HCT116 (cell line): ENCODE measurements around the gene SMIM5. TPM values are rescaled to one million over a fixed set of nuclear protein-coding genes. Genes with fewer than 3 reads are reported as not detected.

Source experiments
- ATAC-seq: fragments of 200-7000 bp; cut with Tn5 transposase; 2 replicates; pipeline ENCODE4 v1.9.1; 2020; ENCODE audit warnings: mild to moderate bottlenecking, moderate library complexity
- BruUV-seq: library from RNA; stranded (reverse); fragments of 400-500 nt; replicated peaks from 2 replicates; lab custom pipeline; 2021; lab: Mats Ljungman, UMichigan
- CTCF ChIA-PET: fragments of 300-600 bp; sonication (Branson Sonifier 250); formaldehyde crosslinking; loops from one replicate; lab custom pipeline; 2021; ENCODE audit warnings: antibody characterized with exemption; lab: Charles Lee
- POLR2A ChIA-PET: fragments of 300-600, 350-600 bp; sonication (Branson Sonifier 250); formaldehyde crosslinking; loops from one replicate; lab custom pipeline; 2021; ENCODE audit warnings: antibody characterized with exemption; lab: Charles Lee
- RAD21 ChIA-PET, 2 experiments: fragments of 300-600 bp; sonication (Branson Sonifier 250); formaldehyde crosslinking; loops; one replicate each; lab custom pipeline; 2023; ENCODE audit warnings: low total read pairs in 2 of 2; ENCODE audit not compliant: uncharacterized antibody in 2 of 2, unreplicated experiment in 2 of 2, low non-redundant PET in 1 of 2; lab: Charles Lee
- DNase-seq: peaks from one replicate; pipeline ENCODE4 v3.0.0-alpha.2; 2010; ENCODE audit warnings: low read depth, low spot score
- H2AFZ ChIP-seq: fragments of 200-600 bp; shearing (Covaris generic), sonication (generic); 2 replicates; pipeline ENCODE4 v1.6.1; 2017; ENCODE audit warnings: low read depth, mixed run types, mixed read lengths, antibody characterized with exemption, low read length; ENCODE audit not compliant: poor library complexity, severe bottlenecking
- H3K27ac ChIP-seq: 2 replicates; pipeline ENCODE4 v1.5.1; 2012; ENCODE audit warnings: low read depth, low read length
- H3K27me3 ChIP-seq: fragments of 200-600 bp; sonication (generic); 2 replicates; pipeline ENCODE4 v1.6.1; 2016; ENCODE audit warnings: mixed run types, low read length, mixed read lengths; ENCODE audit not compliant: insufficient read depth
- H3K36me3 ChIP-seq, 2 experiments: fragments of 200-500 bp in 1 of 2; fragments of 200-600 bp in 1 of 2; sonication (Bioruptor generic) in 1 of 2; sonication (generic) in 1 of 2; 2 replicates each; pipeline versions ENCODE4 v1.5.1 to v1.6.1; 2014 to 2016; ENCODE audit warnings: low read length in 2 of 2, inconsistent platforms in 1 of 2, mixed read lengths in 1 of 2, mixed run types in 1 of 2; ENCODE audit not compliant: insufficient read depth in 2 of 2, control insufficient read depth in 1 of 2
- H3K4me1 ChIP-seq, 2 experiments: fragments of 200-600 bp in 1 of 2; sonication (generic) in 1 of 2; 2 replicates each; pipeline versions ENCODE4 v1.5.1 to v1.6.1; 2012 to 2017; ENCODE audit warnings: low read length in 2 of 2, inconsistent platforms in 1 of 2, mild to moderate bottlenecking in 1 of 2, mixed read lengths in 1 of 2, mixed run types in 1 of 2, moderate library complexity in 1 of 2; ENCODE audit not compliant: insufficient read depth in 2 of 2, control insufficient read depth in 1 of 2
- H3K4me2 ChIP-seq: fragments of 200-600 bp; sonication (generic); 2 replicates; pipeline ENCODE4 v1.6.1; 2017; ENCODE audit warnings: mixed run types, low read length, mixed read lengths
- H3K4me3 ChIP-seq, 2 experiments: fragments of 200-600 bp in 1 of 2; sonication (generic) in 1 of 2; replicated peaks in 1 of 2; 2 replicates each; pipeline ENCODE4 v1.5.1; 2011 to 2016; ENCODE audit warnings: low read length in 2 of 2, control low read depth in 1 of 2, low read depth in 1 of 2, mild to moderate bottlenecking in 1 of 2, mixed read lengths in 1 of 2, mixed run types in 1 of 2
- H3K79me2 ChIP-seq: fragments of 200-600 bp; sonication (generic); 2 replicates; pipeline ENCODE4 v1.6.1; 2017; ENCODE audit warnings: mild to moderate bottlenecking, mixed run types, low read length, moderate library complexity, mixed read lengths; ENCODE audit not compliant: insufficient read depth
- H3K9ac ChIP-seq: fragments of 200-600 bp; sonication (generic); 2 replicates; pipeline ENCODE4 v1.6.1; 2016; ENCODE audit warnings: low read length, mixed read lengths
- H3K9me2 ChIP-seq: fragments of 200-600 bp; sonication (generic), shearing (Covaris generic); 2 replicates; pipeline ENCODE4 v1.6.1; 2017; ENCODE audit warnings: mixed run types, mild to moderate bottlenecking, moderate library complexity; ENCODE audit not compliant: insufficient read depth
- H3K9me3 ChIP-seq, 2 experiments: fragments of 200-500 bp in 1 of 2; fragments of 200-600 bp in 1 of 2; sonication (Bioruptor generic) in 1 of 2; sonication (generic) in 1 of 2; 2 replicates each; pipeline ENCODE4 v1.6.1; 2014 to 2017; ENCODE audit warnings: low read length in 2 of 2, mixed read lengths in 2 of 2, inconsistent platforms in 1 of 2, low read depth in 1 of 2, mild to moderate bottlenecking in 1 of 2, mixed run types in 1 of 2, moderate library complexity in 1 of 2; ENCODE audit not compliant: control insufficient read depth in 1 of 2, insufficient read depth in 1 of 2
- H4K20me1 ChIP-seq: fragments of 200-600 bp; sonication (generic), shearing (Covaris generic); 2 replicates; pipeline ENCODE4 v1.6.1; 2017; ENCODE audit warnings: mixed run types, mild to moderate bottlenecking, moderate library complexity; ENCODE audit not compliant: insufficient read depth
- ATF3 ChIP-seq: IDR thresholded peaks from 2 replicates; pipeline ENCODE4 v1.6.1; 2012
- CBX3 ChIP-seq: IDR thresholded peaks from 2 replicates; pipeline ENCODE4 v1.6.1; 2012; ENCODE audit warnings: low read depth
- CEBPB ChIP-seq: IDR thresholded peaks from 2 replicates; pipeline ENCODE4 v1.6.1; 2012; ENCODE audit warnings: low read depth
- CTCF ChIP-seq, 3 experiments: fragments of 200-600 bp in 1 of 3; sonication (generic) in 1 of 3; IDR thresholded peaks in 2 of 3; conservative IDR thresholded peaks in 1 of 3; 2 replicates each; pipeline ENCODE4 v1.5.1; 2012 to 2017; ENCODE audit warnings: low read depth in 2 of 3, low read length in 2 of 3, antibody characterized with exemption in 1 of 3, borderline replicate concordance in 1 of 3, control low read depth in 1 of 3, mild to moderate bottlenecking in 1 of 3, mixed read lengths in 1 of 3, mixed run types in 1 of 3, moderate library complexity in 1 of 3; ENCODE audit not compliant: insufficient read depth in 1 of 3
- EGR1 ChIP-seq: IDR thresholded peaks from 2 replicates; pipeline ENCODE4 v1.6.1; 2012; ENCODE audit warnings: low read depth
- ELF1 ChIP-seq: IDR thresholded peaks from 2 replicates; pipeline ENCODE4 v1.6.1; 2012; ENCODE audit warnings: low read depth, borderline replicate concordance
- EZH2phosphoT487 ChIP-seq: fragments of 200-600 bp; IDR thresholded peaks from 2 replicates; pipeline ENCODE4 v1.6.1; 2018; ENCODE audit warnings: antibody characterized with exemption, borderline replicate concordance
- JUND ChIP-seq: IDR thresholded peaks from 2 replicates; pipeline ENCODE4 v1.6.1; 2012
- MAX ChIP-seq: IDR thresholded peaks from 2 replicates; pipeline ENCODE4 v1.6.1; 2012
- POLR2A ChIP-seq: IDR thresholded peaks from 2 replicates; pipeline ENCODE4 v1.7.0; 2011; ENCODE audit warnings: borderline replicate concordance; ENCODE audit not compliant: insufficient read depth, insufficient read length; ENCODE audit errors: extremely low read depth
- POLR2AphosphoS5 ChIP-seq: IDR thresholded peaks from 2 replicates; pipeline ENCODE4 v1.6.1; 2011; ENCODE audit warnings: mild to moderate bottlenecking, low read depth, low read length, moderate library complexity
- REST ChIP-seq: IDR thresholded peaks from 2 replicates; pipeline ENCODE4 v1.6.1; 2012; ENCODE audit warnings: low read depth
- SIN3A ChIP-seq: IDR thresholded peaks from 2 replicates; pipeline ENCODE4 v1.6.1; 2012; ENCODE audit warnings: low read depth
- SP1 ChIP-seq: IDR thresholded peaks from 2 replicates; pipeline ENCODE4 v1.6.1; 2012; ENCODE audit warnings: low read depth
- YY1 ChIP-seq: IDR thresholded peaks from 2 replicates; pipeline ENCODE4 v1.6.1; 2011; ENCODE audit warnings: low read length, low read depth, moderate library complexity, mild to moderate bottlenecking; ENCODE audit not compliant: insufficient replicate concordance; ENCODE audit errors: extremely low read depth
- ZFX ChIP-seq: fragments of 450-650 bp; IDR thresholded peaks from 2 replicates; pipeline ENCODE4 v1.6.1; 2017
- ZNF274 ChIP-seq: fragments of 200-500 bp; sonication (Bioruptor generic); IDR thresholded peaks from 2 replicates; pipeline ENCODE4 v1.6.1; 2014; ENCODE audit warnings: mild to moderate bottlenecking, low read depth, low read length, inconsistent platforms
- intact Hi-C: fragments of 100-400 bp; cut with micrococcal nuclease; formaldehyde crosslinking; loops from 2 replicates; pipeline ENCODE4 v1.10.0; 2022
- total RNA-seq: library from RNA; stranded (reverse); gene quantifications from one replicate; pipeline ENCODE4 v1.2.1, GENCODE V29; 2021; ENCODE audit not compliant: unreplicated experiment

The SMIM5 gene
- total RNA-seq, 1 experiment from 2014 or later: 0.12 TPM

GRCh38 chr17:75621489-75621888 is 11.7 kb upstream of the SMIM5 start:
- Histone ChIP-seq H3K36me3 (no peaks in the 10 kb centered on the region), H3K9me2 (no peaks in the 10 kb centered on the region), H3K4me2 (no peak overlapping the region), H3K27ac (no peak overlapping the region), H3K4me3 (no peak overlapping the region), H4K20me1 (no peaks in the 10 kb centered on the region), H2AFZ (no peak overlapping the region), H3K9me3 (no peaks in the 10 kb centered on the region), H3K4me1 (peaks cover 0 to 5% of the 10 kb centered on the region in 2 experiments; a peak in 1 of 4 replicates), H3K27me3 (no peaks in the 10 kb centered on the region), H3K79me2 (no peaks in the 10 kb centered on the region), H3K9ac (no peak overlapping the region)
- intact Hi-C loops: no loop called here
- DNase-seq: no peak
- ATAC-seq: no peak
- TF ChIP-seq SP1 (no peak), ATF3 (no peak), POLR2A (no peak), EZH2phosphoT487 (no peak), CTCF (IDR thresholded peaks at IDR 0.05 in 2 of 3, conservative IDR thresholded peaks at IDR 0.05 in 1 of 3; ENCODE audit: borderline replicate concordance in 1 of 3, insufficient read depth in 1 of 3, low read depth in 2 of 3, low read length in 2 of 3) (no peak), MAX (no peak), EGR1 (no peak), YY1 (no peak), ZFX (no peak), ELF1 (no peak), ZNF274 (no peak), POLR2AphosphoS5 (no peak), CEBPB (no peak), REST (no peak), JUND (no peak), SIN3A (no peak), CBX3 (no peak)
- ChIA-PET CTCF (interaction anchor here (1.4 to 6.9 kb wide), 4 partner anchors 8 to 126 kb away, joined by 7 to 63 read pairs (median 10); partner anchors contain the start of gene SMIM5), POLR2A (no interaction called here), RAD21 (no interaction called here)
- BruUV-seq: no TSS peak
